Astrocyte (in vitro differentiated cells and primary cell): ENCODE results near the gene DOCK7. TPM values are rescaled to one million over a fixed set of nuclear protein-coding genes. Genes with fewer than 3 reads are reported as not detected.

Experiments
- DNase-seq: peaks from one replicate; pipeline ENCODE4 v3.0.0-alpha.2; 2010; ENCODE audit warnings: low read depth
- FAIRE-seq: peaks from 2 replicates; lab custom pipeline; 2011; peaks lifted over from hg19 to GRCh38; lab: Jason Lieb, UNC
- H2AFZ ChIP-seq: 2 replicates; pipeline ENCODE4 v1.6.0; 2012; ENCODE audit warnings: low read depth, low read length, inconsistent platforms
- H3K27ac ChIP-seq: 2 replicates; pipeline ENCODE4 v1.5.1; 2011; ENCODE audit warnings: low read depth, low read length, inconsistent platforms
- H3K27me3 ChIP-seq: 2 replicates; pipeline ENCODE4 v1.6.0; 2011; ENCODE audit warnings: low read length, inconsistent platforms; ENCODE audit not compliant: insufficient read depth
- H3K36me3 ChIP-seq: 2 replicates; pipeline ENCODE4 v1.5.1; 2011; ENCODE audit warnings: low read length, inconsistent platforms; ENCODE audit not compliant: insufficient read depth
- H3K4me1 ChIP-seq: 2 replicates; pipeline ENCODE4 v1.5.1; 2011; ENCODE audit warnings: low read length, inconsistent platforms; ENCODE audit not compliant: insufficient read depth
- H3K4me2 ChIP-seq: 2 replicates; pipeline ENCODE4 v1.6.0; 2012; ENCODE audit warnings: low read length, inconsistent platforms
- H3K4me3 ChIP-seq: 2 replicates; pipeline ENCODE4 v1.5.1; 2011; ENCODE audit warnings: low read depth, mild to moderate bottlenecking, low read length, inconsistent platforms; ENCODE audit not compliant: insufficient read depth
- H3K79me2 ChIP-seq: 2 replicates; pipeline ENCODE4 v1.6.0; 2012; ENCODE audit warnings: mild to moderate bottlenecking, low read length, inconsistent platforms; ENCODE audit not compliant: insufficient read depth
- H3K9ac ChIP-seq: 2 replicates; pipeline ENCODE4 v1.6.0; 2012; ENCODE audit warnings: mild to moderate bottlenecking, low read length, inconsistent platforms
- H3K9me3 ChIP-seq: 2 replicates; pipeline ENCODE4 v1.5.1; 2012; ENCODE audit warnings: low read depth, mild to moderate bottlenecking, low read length, inconsistent platforms; ENCODE audit not compliant: insufficient read depth
- H4K20me1 ChIP-seq: 2 replicates; pipeline ENCODE4 v1.6.0; 2012; ENCODE audit warnings: low read length, inconsistent platforms; ENCODE audit not compliant: insufficient read depth
- H3K27ac Mint-ChIP-seq: one replicate; pipeline ENCODE4 v1.8.0; 2021; ENCODE audit warnings: mild to moderate bottlenecking, mixed read lengths; ENCODE audit not compliant: unreplicated experiment
- H3K27me3 Mint-ChIP-seq: one replicate; pipeline ENCODE4 v1.8.0; 2021; ENCODE audit warnings: low read depth, mixed read lengths; ENCODE audit not compliant: unreplicated experiment
- H3K36me3 Mint-ChIP-seq: one replicate; pipeline ENCODE4 v1.8.0; 2021; ENCODE audit warnings: low read depth, mixed read lengths; ENCODE audit not compliant: unreplicated experiment
- H3K4me1 Mint-ChIP-seq: one replicate; pipeline ENCODE4 v1.8.0; 2021; ENCODE audit warnings: low read depth, mixed read lengths; ENCODE audit not compliant: unreplicated experiment
- H3K4me3 Mint-ChIP-seq: one replicate; pipeline ENCODE4 v1.8.0; 2021; ENCODE audit warnings: mild to moderate bottlenecking, moderate library complexity, mixed read lengths; ENCODE audit not compliant: unreplicated experiment
- H3K9me3 Mint-ChIP-seq: one replicate; pipeline ENCODE4 v1.8.0; 2021; ENCODE audit warnings: mild to moderate bottlenecking, mixed read lengths; ENCODE audit not compliant: unreplicated experiment
- EZH2 ChIP-seq: IDR thresholded peaks from 2 replicates; pipeline ENCODE4 v1.6.1; 2012; ENCODE audit warnings: mild to moderate bottlenecking, low read length, inconsistent platforms; ENCODE audit not compliant: insufficient read depth
- total RNA-seq: library from RNA; stranded (reverse); gene quantifications from 2 replicates; pipeline ENCODE4 v1.2.1, GENCODE V29; 2021
- TF ChIP-seq, protein P1 (sequence below): IDR thresholded peaks from 2 replicates; pipeline ENCODE4 v1.5.1; 2011; ENCODE audit warnings: low read depth, mild to moderate bottlenecking, inconsistent platforms, low read length, moderate library complexity; ENCODE audit not compliant: insufficient read depth

The DOCK7 gene
- total RNA-seq, 1 donor from 2014 or later, result 68.7 TPM

DNA sequence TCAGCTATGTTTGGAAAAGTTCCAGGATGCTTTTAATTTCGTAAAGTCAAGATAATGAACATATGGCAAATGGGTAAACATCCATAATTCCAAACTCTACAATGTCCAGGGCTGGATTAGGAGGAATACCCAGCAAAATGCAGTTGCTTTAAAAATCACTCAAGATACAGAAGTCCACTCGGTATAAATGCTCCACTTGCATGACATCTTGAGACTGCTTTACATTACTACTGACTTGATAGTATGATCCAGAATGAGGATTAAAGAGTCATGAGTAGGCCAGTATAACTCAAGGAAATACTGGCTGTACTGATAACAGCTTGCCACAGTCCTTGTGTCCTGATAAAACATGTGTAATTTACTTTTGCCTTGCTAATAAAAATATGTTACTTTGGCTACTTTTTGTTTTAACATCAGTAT lies 149.1 kb downstream of the DOCK7 start:
- Histone ChIP-seq H4K20me1 (no peaks in the 10 kb centered on the region), H3K36me3 (peaks cover 5% of the 10 kb centered on the region), H3K9ac (no peak overlapping the region), H3K4me2 (no peak overlapping the region), H3K27ac (no peak overlapping the region), H3K4me1 (no peaks in the 10 kb centered on the region), H3K9me3 (no peaks in the 10 kb centered on the region), H3K4me3 (no peak overlapping the region), H3K79me2 (no peaks in the 10 kb centered on the region), H2AFZ (no peak overlapping the region), H3K27me3 (no peaks in the 10 kb centered on the region)
- Mint-ChIP-seq H3K36me3 (no peaks in the 10 kb centered on the region), H3K27me3 (no peaks in the 10 kb centered on the region), H3K9me3 (no peaks in the 10 kb centered on the region), H3K4me1 (no peaks in the 10 kb centered on the region), H3K4me3 (no peak overlapping the region), H3K27ac (no peak overlapping the region)
- FAIRE-seq (no peak), DNase-seq (no peak)
- no peak for TF ChIP-seq EZH2
- TF ChIP-seq, protein P1, sequence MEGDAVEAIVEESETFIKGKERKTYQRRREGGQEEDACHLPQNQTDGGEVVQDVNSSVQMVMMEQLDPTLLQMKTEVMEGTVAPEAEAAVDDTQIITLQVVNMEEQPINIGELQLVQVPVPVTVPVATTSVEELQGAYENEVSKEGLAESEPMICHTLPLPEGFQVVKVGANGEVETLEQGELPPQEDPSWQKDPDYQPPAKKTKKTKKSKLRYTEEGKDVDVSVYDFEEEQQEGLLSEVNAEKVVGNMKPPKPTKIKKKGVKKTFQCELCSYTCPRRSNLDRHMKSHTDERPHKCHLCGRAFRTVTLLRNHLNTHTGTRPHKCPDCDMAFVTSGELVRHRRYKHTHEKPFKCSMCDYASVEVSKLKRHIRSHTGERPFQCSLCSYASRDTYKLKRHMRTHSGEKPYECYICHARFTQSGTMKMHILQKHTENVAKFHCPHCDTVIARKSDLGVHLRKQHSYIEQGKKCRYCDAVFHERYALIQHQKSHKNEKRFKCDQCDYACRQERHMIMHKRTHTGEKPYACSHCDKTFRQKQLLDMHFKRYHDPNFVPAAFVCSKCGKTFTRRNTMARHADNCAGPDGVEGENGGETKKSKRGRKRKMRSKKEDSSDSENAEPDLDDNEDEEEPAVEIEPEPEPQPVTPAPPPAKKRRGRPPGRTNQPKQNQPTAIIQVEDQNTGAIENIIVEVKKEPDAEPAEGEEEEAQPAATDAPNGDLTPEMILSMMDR, result no peak

DNA sequence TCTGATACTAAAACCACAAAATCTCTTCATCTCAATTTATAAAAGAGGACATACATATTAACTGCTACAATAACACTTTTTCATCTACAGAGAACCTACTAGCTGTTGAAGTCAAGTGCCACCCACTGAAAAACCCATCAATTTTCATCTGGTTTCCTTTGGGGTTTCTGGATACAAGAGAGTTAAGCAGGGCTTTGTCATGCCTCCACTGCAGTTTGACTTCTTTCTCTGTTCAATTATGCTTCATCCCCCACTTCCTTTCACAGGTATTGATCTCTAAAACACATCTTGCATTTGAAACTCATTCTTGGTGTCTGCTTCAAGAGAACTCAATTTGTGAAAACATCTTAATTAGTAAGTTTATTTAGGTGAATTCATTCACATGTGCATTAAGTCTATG lies 151.3 kb downstream of the DOCK7 start:
- Histone ChIP-seq H3K9ac (no peak overlapping the region), H3K9me3 (no peaks in the 10 kb centered on the region), H3K27ac (no peak overlapping the region), H3K27me3 (no peaks in the 10 kb centered on the region), H3K36me3 (peaks cover 5% of the 10 kb centered on the region), H2AFZ (no peak overlapping the region), H3K4me2 (no peak overlapping the region), H3K4me1 (no peaks in the 10 kb centered on the region), H4K20me1 (no peaks in the 10 kb centered on the region), H3K79me2 (no peaks in the 10 kb centered on the region), H3K4me3 (no peak overlapping the region)
- no peak overlapping the region for H3K27ac Mint-ChIP-seq
- DNase-seq (no peak), FAIRE-seq (no peak)
- H3K4me1 Mint-ChIP-seq, result no peaks in the 10 kb centered on the region
- H3K9me3 Mint-ChIP-seq, result no peaks in the 10 kb centered on the region
- no peak overlapping the region for H3K4me3 Mint-ChIP-seq
- no peaks in the 10 kb centered on the region for H3K36me3 Mint-ChIP-seq
- no peaks in the 10 kb centered on the region for H3K27me3 Mint-ChIP-seq
- TF ChIP-seq, protein P1, result no peak
- TF ChIP-seq EZH2, result no peak

DNA sequence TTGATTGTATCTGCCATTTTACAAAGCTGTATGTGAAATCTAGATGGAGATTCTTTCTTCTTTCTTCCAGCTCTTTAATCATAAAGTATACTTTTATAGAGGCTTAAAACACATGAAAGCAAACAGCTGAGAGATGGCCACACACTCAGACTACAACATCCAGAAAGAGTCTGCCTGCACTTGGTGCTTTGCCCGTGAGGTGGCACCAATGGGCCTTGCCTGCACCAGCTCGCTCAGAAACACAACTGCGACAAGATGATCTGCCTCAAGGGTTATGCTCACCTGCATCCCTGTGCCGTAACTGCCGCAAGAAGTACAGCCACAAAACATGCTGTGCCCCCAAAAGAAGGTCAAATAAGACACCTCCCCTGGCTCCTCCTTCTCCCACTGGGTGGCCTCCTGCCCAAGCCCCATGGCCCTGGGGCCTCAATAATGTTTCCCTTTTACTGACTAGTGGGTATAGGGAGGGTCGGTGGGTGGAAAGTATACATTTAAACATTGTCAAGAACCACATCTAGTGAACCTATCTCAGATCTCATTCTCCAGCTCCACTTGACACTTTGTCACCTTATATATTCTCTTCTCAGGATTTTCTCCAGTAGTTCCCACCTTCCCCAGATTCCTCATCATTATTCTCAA lies 157.6 kb downstream of the DOCK7 start:
- no peaks in the 10 kb centered on the region for H3K79me2 ChIP-seq
- no peak overlapping the region for H2AFZ ChIP-seq
- no peak overlapping the region for H3K9ac ChIP-seq
- no peaks in the 10 kb centered on the region for H3K27me3 ChIP-seq
- no peaks in the 10 kb centered on the region for H3K9me3 ChIP-seq
- no peaks in the 10 kb centered on the region for H4K20me1 ChIP-seq
- H3K4me2 ChIP-seq, result no peak overlapping the region
- Mint-ChIP-seq H3K9me3 (no peaks in the 10 kb centered on the region), H3K4me3 (no peak overlapping the region), H3K36me3 (peaks cover 3% of the 10 kb centered on the region), H3K4me1 (no peaks in the 10 kb centered on the region), H3K27me3 (no peaks in the 10 kb centered on the region), H3K27ac (no peak overlapping the region)
- no peak for FAIRE-seq
- H3K27ac ChIP-seq, result no peak overlapping the region
- H3K36me3 ChIP-seq, result no peaks in the 10 kb centered on the region
- H3K4me3 ChIP-seq, result no peak overlapping the region
- peak; percentile 16 for DNase-seq
- TF ChIP-seq EZH2, result no peak
- TF ChIP-seq, protein P1, result peak; percentile 57
- no peaks in the 10 kb centered on the region for H3K4me1 ChIP-seq
